ENCODE data around the gene TRIP12.
"Not testable (repeated sequence)": the region's sequence is repeated elsewhere in the genome, so short reads cannot be mapped to it uniquely, and the experiment has no call there.

TRIP12 gene

DNA sequence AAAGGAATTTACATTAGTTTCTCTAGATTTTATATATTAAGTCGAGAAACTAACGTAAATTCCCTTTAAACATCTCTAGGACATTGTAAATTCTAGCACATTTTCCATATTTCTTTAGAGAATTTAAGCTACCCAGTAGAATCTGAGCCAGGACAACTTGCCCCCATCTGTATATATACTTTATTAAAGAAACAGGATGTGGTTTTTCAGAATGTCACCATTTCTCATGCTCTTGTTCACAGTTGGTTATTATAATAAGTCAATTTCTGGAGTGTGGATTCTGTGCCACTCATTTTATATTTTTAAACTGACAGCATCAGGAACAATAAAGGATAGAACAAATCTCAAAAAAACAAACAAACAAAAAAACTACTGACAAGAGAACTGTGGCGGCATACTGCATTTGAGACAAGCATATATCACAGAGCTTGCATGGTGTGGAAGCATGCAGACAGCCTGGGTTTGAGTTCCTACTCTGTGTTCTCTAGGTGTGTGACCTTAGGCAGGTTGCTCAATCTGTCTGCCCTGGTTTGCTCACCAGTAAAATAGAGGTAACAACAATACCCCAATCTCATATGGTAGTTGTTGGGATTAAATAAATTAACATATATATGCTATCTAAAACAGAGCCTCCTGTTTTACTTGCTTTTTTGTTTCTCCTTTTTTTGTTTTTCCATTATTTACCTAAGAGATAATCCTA, 146.0 kb downstream of the TRIP12 start:
- ATAC-seq (replicated peaks) (peak in 1 of 2 donors; percentile 33), DNase-seq (no peak)
- H3K36me3 Mint-ChIP-seq, result peaks cover 34 to 65% of the 10 kb centered on the region in 2 donors

DNA sequence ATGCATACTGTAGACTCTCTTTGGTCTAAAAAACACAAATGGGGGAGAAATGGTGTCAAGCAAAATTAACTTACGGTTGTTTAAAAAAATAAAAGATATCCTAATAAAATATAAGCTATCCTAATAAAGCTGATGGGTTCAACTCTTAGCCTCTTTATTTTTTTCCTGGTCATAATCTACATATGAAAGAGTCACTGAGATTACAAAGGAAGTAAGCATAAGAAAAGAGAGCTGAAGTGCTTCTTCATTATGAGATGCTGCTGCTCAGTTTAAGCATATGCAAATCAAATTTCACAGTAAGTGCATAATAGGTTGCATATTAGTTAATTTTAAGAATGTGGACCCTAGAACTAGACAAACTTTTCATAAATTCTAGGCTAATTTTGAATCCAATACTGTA, 147.6 kb downstream of the TRIP12 start:
- ATAC-seq (replicated peaks) (no peak), DNase-seq (no peak)
- Mint-ChIP-seq H3K27ac (no peak overlapping the region), H3K9me3 (no peaks in the 10 kb centered on the region), H3K4me3 (no peak overlapping the region), H3K36me3 (peaks cover 25 to 56% of the 10 kb centered on the region in 2 donors), H3K27me3 (no peaks in the 10 kb centered on the region), H3K4me1 (peaks cover 3 to 8% of the 10 kb centered on the region in 2 donors)

More for the DNA sequence above, 146.0 kb downstream of the TRIP12 start:
- no peaks in the 10 kb centered on the region for H3K9me3 Mint-ChIP-seq
- H3K4me3 Mint-ChIP-seq, result no peak overlapping the region
- peaks cover 6 to 12% of the 10 kb centered on the region in 2 donors for H3K4me1 Mint-ChIP-seq
- H3K27me3 Mint-ChIP-seq, result no peaks in the 10 kb centered on the region
- no peak overlapping the region for H3K27ac Mint-ChIP-seq

DNA sequence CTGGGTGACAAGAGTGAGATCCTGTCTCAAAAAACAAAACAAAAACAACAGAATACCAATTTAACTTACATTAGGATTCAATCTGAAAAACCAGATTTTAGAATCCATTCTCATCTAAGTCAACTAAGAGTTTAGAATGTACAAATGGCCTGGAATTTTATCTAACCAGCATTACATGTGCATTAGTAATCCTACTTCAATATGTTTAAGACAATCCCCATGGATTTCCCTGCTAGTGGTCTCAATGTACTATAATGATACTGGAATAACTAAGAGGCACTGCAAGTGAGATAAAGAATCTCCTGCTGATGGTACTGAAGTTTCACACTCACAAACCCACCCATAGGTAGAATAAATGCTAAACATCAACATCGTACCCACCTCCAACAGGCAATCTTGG, 153.6 kb downstream of the TRIP12 start:
- H3K27ac Mint-ChIP-seq, result no peak overlapping the region
- DNase-seq, result no peak
- no peak overlapping the region for H3K4me3 Mint-ChIP-seq
- no peaks in the 10 kb centered on the region for H3K9me3 Mint-ChIP-seq
- H3K4me1 Mint-ChIP-seq, result no peaks in the 10 kb centered on the region
- peaks cover 37 to 60% of the 10 kb centered on the region in 2 donors for H3K36me3 Mint-ChIP-seq
- no peaks in the 10 kb centered on the region for H3K27me3 Mint-ChIP-seq
- no peak for ATAC-seq (replicated peaks)

DNA sequence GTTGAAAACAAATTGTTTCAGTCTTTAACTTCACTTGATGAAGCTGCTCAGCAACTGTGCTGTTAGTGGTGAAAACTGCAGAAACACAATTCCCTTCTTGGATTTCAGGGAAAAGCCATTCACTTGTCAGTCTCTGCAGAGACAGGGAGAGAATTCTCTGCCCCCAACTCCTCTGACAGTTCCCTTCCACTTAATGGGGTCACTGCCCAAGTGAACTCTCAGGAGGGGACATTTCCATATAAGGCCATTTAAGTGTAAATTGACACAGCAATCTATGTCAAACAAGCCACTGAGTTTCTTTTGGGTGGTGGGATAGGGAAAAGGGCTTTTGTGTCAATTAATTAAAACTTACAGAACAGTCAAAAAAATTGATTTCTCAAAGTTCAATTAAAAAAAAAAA, 156.1 kb downstream of the TRIP12 start:
- no peak overlapping the region for H3K27ac Mint-ChIP-seq
- peaks cover 36 to 52% of the 10 kb centered on the region in 2 donors for H3K36me3 Mint-ChIP-seq
- no peak overlapping the region for H3K4me3 Mint-ChIP-seq
- no peaks in the 10 kb centered on the region for H3K4me1 Mint-ChIP-seq
- DNase-seq, result no peak
- no peaks in the 10 kb centered on the region for H3K27me3 Mint-ChIP-seq
- no peak for ATAC-seq (replicated peaks)
- H3K9me3 Mint-ChIP-seq, result no peaks in the 10 kb centered on the region

DNA sequence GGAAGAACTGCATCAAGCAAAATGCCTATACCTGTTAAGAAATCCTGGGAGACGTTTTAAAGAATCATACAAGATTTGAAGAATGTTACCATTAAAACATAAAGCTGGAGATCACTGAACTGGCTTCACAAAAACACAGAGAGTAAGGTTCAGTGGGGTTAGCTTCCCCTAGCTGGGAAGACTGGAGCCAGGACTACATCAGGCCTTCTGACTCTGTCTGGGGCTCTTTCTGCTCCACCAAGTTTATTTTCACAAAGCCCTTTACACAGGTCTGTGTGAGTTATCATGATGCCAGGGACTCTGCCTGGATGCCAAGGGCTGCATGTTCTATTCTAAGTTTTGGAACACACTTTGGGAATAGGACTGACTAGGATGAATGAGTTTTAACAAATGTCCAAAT, 160.1 kb downstream of the TRIP12 start:
- H3K4me1 Mint-ChIP-seq, result no peaks in the 10 kb centered on the region
- peaks cover 32 to 34% of the 10 kb centered on the region in 2 donors for H3K36me3 Mint-ChIP-seq
- DNase-seq (no peak), ATAC-seq (replicated peaks) (no peak)
- peak overlapping the region; percentile 31 for H3K27ac Mint-ChIP-seq
- H3K4me3 Mint-ChIP-seq, result no peak overlapping the region
- no peaks in the 10 kb centered on the region for H3K27me3 Mint-ChIP-seq
- peaks cover 0 to 1% of the 10 kb centered on the region in 2 donors for H3K9me3 Mint-ChIP-seq

DNA sequence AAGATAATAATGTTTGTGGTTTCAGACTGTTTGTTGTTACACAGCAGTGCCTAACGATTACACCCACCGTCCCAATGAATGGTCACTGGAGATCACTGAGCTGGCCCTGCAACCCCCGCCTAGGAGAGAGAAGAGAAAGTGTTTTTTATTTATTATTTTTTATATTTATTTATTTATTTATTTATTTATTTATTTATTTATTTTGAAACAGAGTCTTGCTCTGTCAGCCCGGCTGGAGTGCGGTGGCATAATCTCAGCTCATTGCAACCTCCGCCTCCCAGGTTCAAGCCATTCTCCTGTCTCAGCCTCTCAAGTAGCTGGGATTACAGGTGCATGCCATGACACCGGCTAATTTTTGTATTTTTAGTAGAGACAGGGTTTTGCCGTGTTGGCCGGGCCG, 164.3 kb downstream of the TRIP12 start:
- H3K4me3 Mint-ChIP-seq; DNase-seq; H3K27me3 Mint-ChIP-seq; H3K4me1 Mint-ChIP-seq; H3K27ac Mint-ChIP-seq; H3K36me3 Mint-ChIP-seq; ATAC-seq (replicated peaks); H3K9me3 Mint-ChIP-seq: not testable (repeated sequence)

DNA sequence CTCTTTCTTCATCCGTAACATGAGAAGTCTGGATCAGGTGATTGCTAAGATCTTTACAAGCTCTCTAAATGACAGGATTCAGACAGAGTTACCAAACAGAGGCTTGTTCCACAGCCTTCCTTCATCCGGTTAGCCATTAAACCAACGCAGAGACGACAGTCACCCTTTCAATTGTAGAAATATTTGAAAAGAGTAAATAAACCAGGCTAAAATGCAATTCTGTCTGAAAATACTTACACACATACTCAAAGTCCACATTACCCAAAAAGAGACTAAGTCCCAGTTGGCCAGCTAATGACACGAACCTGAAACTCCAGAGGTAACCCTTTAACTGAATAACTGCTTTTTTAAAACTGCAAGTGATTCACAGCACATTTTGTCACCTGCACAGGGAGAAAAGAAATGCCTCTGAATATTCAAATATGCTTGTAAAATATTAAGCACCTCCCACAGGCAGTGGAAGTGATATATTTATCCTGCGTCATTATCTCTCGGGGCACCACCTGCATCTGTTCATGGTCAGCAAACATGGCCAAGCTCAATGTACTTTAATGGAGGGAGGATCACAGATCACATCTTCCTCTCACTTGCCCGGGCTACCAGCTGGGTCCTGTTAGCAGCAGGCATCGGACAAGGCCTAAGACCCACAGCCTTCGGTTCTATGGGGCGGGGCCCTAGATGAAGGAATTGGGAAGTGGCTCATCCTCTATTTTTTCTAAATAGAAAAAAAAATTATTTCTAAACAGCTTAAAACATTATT, 168.7 kb downstream of the TRIP12 start:
- ATAC-seq (replicated peaks), result no peak
- H3K4me3 Mint-ChIP-seq, result no peak overlapping the region
- H3K36me3 Mint-ChIP-seq, result peaks cover 11 to 12% of the 10 kb centered on the region in 2 donors
- peaks cover 0 to 3% of the 10 kb centered on the region in 2 donors for H3K9me3 Mint-ChIP-seq
- DNase-seq, result no peak
- H3K27me3 Mint-ChIP-seq, result no peaks in the 10 kb centered on the region
- no peak overlapping the region for H3K27ac Mint-ChIP-seq
- H3K4me1 Mint-ChIP-seq, result peaks cover 4 to 6% of the 10 kb centered on the region in 2 donors

DNA sequence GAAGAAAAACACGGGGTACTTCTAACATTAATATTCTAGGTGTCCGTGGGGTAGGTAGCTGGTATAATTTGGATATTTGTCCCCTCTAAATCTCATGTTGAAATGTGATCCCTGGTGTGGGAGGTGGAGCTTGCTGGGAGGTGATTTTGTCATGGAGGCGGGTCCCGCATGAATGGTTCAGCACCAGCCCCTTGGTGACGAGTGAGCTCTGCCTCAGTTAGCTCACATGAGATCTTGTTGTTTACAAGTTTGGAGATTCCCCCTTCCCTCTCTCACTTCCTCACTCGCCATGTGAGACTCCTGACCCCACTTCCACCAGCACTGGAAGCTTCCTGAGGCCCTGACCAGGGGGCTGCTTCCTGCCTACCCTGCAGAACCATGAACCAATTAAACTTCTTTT, 172.0 kb downstream of the TRIP12 start:
- peaks cover 2 to 3% of the 10 kb centered on the region in 2 donors for H3K9me3 Mint-ChIP-seq
- H3K36me3 Mint-ChIP-seq, result peaks cover 5 to 7% of the 10 kb centered on the region in 2 donors
- ATAC-seq (replicated peaks), result peak in 1 of 2 donors; percentile 25
- H3K4me3 Mint-ChIP-seq, result no peak overlapping the region
- no peaks in the 10 kb centered on the region for H3K27me3 Mint-ChIP-seq
- peak overlapping the region; percentile 82 for H3K27ac Mint-ChIP-seq
- no peak for DNase-seq
- peaks cover 4 to 6% of the 10 kb centered on the region in 2 donors for H3K4me1 Mint-ChIP-seq

DNA sequence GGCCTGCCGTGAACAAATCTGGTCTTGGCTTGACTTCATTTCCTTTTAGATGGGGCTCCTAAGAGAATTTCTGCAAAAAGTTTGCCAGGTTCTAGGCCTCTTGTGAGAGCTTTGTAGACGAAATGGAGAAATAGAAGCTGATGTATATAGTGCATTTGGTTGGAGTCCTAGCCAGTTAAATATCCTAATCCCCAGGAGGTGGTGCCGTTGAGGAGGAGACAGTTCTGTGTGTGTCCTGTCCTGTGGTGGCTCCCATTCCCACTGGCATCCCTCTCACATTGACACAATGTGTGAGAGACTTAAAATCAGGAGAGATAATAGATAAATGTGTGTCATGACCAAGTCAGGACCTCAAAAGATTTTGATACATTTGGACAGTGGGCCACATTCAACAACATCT, 172.9 kb downstream of the TRIP12 start:
- no peak for DNase-seq
- Mint-ChIP-seq H3K4me1 (peaks cover 4 to 6% of the 10 kb centered on the region in 2 donors), H3K27me3 (no peaks in the 10 kb centered on the region), H3K4me3 (no peak overlapping the region), H3K9me3 (peaks cover 2 to 3% of the 10 kb centered on the region in 2 donors), H3K36me3 (peaks cover 5 to 6% of the 10 kb centered on the region in 2 donors), H3K27ac (no peak overlapping the region)
- no peak for ATAC-seq (replicated peaks)

DNA sequence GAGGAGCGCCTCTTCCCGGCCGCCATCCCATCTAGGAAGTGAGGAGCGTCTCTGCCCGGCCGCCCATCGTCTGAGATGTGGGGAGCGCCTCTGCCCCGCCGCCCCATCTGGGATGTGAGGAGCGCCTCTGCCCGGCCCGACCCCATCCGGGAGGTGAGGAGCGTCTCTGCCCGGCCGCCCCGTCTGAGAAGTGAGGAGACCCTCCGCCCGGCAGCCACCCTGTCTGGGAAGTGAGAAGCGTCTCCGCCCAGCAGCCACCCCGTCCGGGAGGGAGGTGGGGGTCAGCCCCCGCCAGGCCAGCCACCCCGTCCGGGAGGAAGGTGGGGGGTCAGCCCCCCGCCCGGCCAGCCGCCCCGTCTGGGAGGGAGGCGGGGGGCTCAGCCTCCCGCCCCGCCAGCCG, 179.1 kb downstream of the TRIP12 start:
- H3K36me3 Mint-ChIP-seq; H3K27ac Mint-ChIP-seq; ATAC-seq (replicated peaks); H3K4me1 Mint-ChIP-seq; H3K4me3 Mint-ChIP-seq; H3K27me3 Mint-ChIP-seq; DNase-seq: not testable (repeated sequence)
- peaks cover 13 to 15% of the 10 kb centered on the region in 2 donors for H3K9me3 Mint-ChIP-seq

DNA sequence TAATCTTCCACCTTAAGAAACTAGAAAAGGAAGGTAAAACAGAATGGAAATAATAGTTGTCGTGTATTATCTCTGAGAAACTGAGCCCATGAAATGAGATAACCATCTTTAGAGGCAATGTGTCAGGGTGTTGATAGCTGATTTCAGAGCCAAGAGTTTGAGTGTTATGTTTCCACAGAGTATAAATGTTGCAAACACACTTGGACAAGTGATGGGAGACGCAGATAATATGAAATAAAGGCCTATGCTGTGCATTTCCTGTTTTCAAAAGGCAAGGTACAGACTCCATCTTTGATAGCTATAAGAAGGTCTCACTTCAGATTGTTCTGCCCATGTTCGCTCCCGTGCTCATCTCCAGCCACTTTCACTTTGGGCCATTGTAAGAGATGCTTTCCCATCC, 181.5 kb downstream of the TRIP12 start:
- DNase-seq (no peak), ATAC-seq (replicated peaks) (no peak)
- Mint-ChIP-seq H3K4me3 (no peak overlapping the region), H3K4me1 (no peaks in the 10 kb centered on the region), H3K27me3 (peaks cover 0 to 6% of the 10 kb centered on the region in 2 donors), H3K27ac (no peak overlapping the region), H3K36me3 (peaks cover 0 to 4% of the 10 kb centered on the region in 2 donors), H3K9me3 (peaks cover 19 to 23% of the 10 kb centered on the region in 2 donors)

DNA sequence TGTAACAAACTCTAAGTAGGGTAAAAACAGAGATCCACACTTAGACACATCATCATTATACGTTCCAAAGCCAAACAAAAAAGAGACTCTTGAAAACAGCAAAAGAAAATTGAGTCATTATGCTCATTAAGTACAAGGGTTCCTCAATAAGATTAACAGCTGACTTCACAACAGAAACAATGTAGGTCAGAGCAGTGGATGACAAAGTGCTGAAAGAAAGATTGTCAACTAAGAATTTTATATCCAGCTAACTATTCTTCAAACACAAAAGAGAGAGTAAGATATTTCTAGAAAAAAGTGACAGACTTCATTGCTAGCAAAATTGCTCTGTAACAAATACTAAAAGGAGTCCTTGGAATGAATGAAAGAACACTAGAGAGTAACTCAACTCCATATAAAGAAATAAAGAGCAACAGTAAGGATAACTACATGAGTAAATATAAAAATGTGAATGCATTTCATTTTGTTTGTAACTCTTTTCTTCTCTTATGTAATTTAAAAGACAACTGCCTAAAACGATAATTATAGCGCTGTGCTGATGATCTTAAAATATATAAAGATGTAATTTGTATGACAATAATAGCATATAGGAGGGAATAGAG, 183.7 kb downstream of the TRIP12 start:
- peaks cover 0 to 4% of the 10 kb centered on the region in 2 donors for H3K36me3 Mint-ChIP-seq
- H3K9me3 Mint-ChIP-seq, result peaks cover 19 to 23% of the 10 kb centered on the region in 2 donors
- no peak overlapping the region for H3K27ac Mint-ChIP-seq
- ATAC-seq (replicated peaks) (no peak), DNase-seq (no peak)
- H3K27me3 Mint-ChIP-seq, result peaks cover 0 to 17% of the 10 kb centered on the region in 2 donors
- no peaks in the 10 kb centered on the region for H3K4me1 Mint-ChIP-seq
- H3K4me3 Mint-ChIP-seq, result no peak overlapping the region

DNA sequence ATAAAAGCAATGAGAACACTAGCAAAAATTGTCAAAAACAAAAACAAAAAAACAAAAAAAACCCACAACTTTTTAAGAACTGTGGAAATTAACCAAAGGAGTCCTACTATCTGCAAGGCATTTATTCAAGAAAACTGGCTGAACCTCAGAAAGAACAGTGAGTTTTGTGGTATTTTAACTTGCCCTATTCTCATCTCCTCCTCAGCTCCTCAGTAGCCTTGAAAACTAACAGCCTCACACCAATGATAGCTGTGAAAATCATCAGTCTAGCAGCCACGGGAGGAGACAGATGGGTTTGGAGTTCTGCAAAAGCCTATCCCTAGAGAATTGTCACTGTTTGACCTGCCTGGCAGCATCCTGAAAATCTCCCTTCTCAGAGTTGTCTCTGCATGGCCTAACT, 187.4 kb downstream of the TRIP12 start:
- peaks cover 16 to 20% of the 10 kb centered on the region in 2 donors for H3K9me3 Mint-ChIP-seq
- peaks cover 0 to 2% of the 10 kb centered on the region in 2 donors for H3K4me1 Mint-ChIP-seq
- H3K36me3 Mint-ChIP-seq, result peaks cover 0 to 4% of the 10 kb centered on the region in 2 donors
- H3K27me3 Mint-ChIP-seq, result peaks cover 8 to 21% of the 10 kb centered on the region in 2 donors
- no peak overlapping the region for H3K27ac Mint-ChIP-seq
- ATAC-seq (replicated peaks), result no peak
- H3K4me3 Mint-ChIP-seq, result no peak overlapping the region
- no peak for DNase-seq

DNA sequence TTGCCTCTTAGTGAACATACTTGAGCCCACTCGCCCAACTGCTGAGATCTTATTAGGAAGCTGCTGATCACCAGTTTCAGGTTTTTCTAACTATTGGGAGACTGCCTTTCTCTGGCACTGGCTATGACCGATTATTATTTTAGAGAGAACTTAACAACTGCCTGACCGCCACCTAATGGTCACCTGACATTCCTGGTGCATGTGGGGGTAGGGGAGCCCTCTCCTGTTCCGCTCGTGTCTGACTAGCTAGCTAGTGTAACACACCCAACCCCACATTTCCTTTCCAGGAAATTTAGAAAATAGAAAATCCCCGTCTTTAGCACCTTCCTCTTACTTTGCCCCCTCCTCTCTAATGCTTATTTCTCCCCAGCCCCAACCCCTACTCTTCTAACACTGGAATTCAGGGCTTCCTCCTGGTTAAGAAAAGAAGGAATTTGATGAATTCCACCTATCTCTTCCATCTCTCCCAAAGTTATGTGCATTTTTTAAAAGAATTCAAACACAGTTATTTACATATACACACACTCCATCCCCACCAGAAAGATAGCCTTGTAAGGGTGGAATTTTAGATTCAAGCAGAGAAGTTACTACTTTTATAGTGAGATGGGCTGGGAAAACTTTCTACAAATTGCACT, 188.1 kb downstream of the TRIP12 start:
- Mint-ChIP-seq H3K4me1 (peaks cover 0 to 2% of the 10 kb centered on the region in 2 donors), H3K36me3 (peaks cover 0 to under 1% of the 10 kb centered on the region in 2 donors), H3K4me3 (no peak overlapping the region), H3K9me3 (peaks cover 13 to 15% of the 10 kb centered on the region in 2 donors), H3K27ac (no peak overlapping the region), H3K27me3 (peaks cover 8 to 21% of the 10 kb centered on the region in 2 donors)
- no peak for DNase-seq
- ATAC-seq (replicated peaks), result no peak

Measured in stimulated activated naive B cell treated with anti-CD40 and anti-IgM and Interleukin-4, amounts not matched to agents 10 μg/mL and 1 μg/mL and 100 μg/mL, for 72 hours (primary cell).